Measurements from ENCODE around the gene RPL27. TPM values are rescaled to one million over a fixed set of nuclear protein-coding genes. Genes with fewer than 3 reads are reported as not detected.

RPL27 gene
- total and polyA plus RNA-seq, 2 of the 13 experiments (the other 11 are each of a cell fraction or from before 2014, with no cell fraction given) = 1,585 to 5,840 TPM

- TF ChIP-seq ZNF788 (CRISPR knock-in tag; IDR thresholded peaks at IDR 0.05; ENCODE audit: borderline replicate concordance) (0 out of 2 replicates have a peak, but pooled peaks have one; percentile 25), IRF2 (CRISPR knock-in tag; IDR thresholded peaks at IDR 0.05) (peak; percentile 100), RARG (CRISPR knock-in tag; IDR thresholded peaks at IDR 0.05; ENCODE audit: low read depth) (no peak), HMGA1 (CRISPR knock-in tag; conservative IDR thresholded peaks at IDR 0.05) (no peak), ZNF431 (CRISPR knock-in tag; IDR thresholded peaks at IDR 0.05; ENCODE audit: borderline replicate concordance, low read depth) (no peak), MXD3 (CRISPR knock-in tag; IDR thresholded peaks at IDR 0.05) (peak; percentile 52), RBM39 (IDR thresholded peaks at IDR 0.05; ENCODE audit: low read depth, low read length, poor library complexity, severe bottlenecking) (no peak), PPARG (CRISPR knock-in tag; conservative IDR thresholded peaks at IDR 0.05) (0 out of 2 replicates have a peak, but pooled peaks have one; percentile 26), MTF1 (CRISPR knock-in tag; IDR thresholded peaks at IDR 0.05) (no peak), ZNF547 (CRISPR knock-in tag; IDR thresholded peaks at IDR 0.05) (peak; percentile 67; the same call in 1 of the 2 replicates), ZNF550 (CRISPR knock-in tag; IDR thresholded peaks at IDR 0.05; ENCODE audit: borderline replicate concordance) (no peak), RXRB (CRISPR knock-in tag; IDR thresholded peaks at IDR 0.05; ENCODE audit: borderline replicate concordance) (peak; percentile 48; the same call in 1 of the 2 replicates), KLF11 (CRISPR knock-in tag; IDR thresholded peaks at IDR 0.05) (peak; percentile 31; the same call in 1 of the 2 replicates), ZBTB37 (CRISPR knock-in tag; IDR thresholded peaks at IDR 0.05) (no peak), ZNF160 (CRISPR knock-in tag; IDR thresholded peaks at IDR 0.05) (no peak), SMAD3 (CRISPR knock-in tag; IDR thresholded peaks at IDR 0.05) (peak; percentile 87; the same call in 1 of the 2 replicates), CBX5 (CRISPR knock-in tag; IDR thresholded peaks at IDR 0.05; ENCODE audit: borderline replicate concordance) (peak; percentile 68; the same call in 1 of the 2 replicates), SETDB1 (CRISPR knock-in tag; IDR thresholded peaks at IDR 0.05; ENCODE audit: borderline replicate concordance) (no peak), HOXA5 (CRISPR knock-in tag; IDR thresholded peaks at IDR 0.05) (peak; percentile 90), PATZ1 (CRISPR knock-in tag; IDR thresholded peaks at IDR 0.05) (peak; percentile 65), ZNF841 (CRISPR knock-in tag; IDR thresholded peaks at IDR 0.05; ENCODE audit: borderline replicate concordance) (no peak), NFE2L1 (CRISPR knock-in tag; IDR thresholded peaks at IDR 0.05; ENCODE audit: borderline replicate concordance) (no peak), ATF7-NPFF (CRISPR knock-in tag; IDR thresholded peaks at IDR 0.05; ENCODE audit: low read depth) (no peak), TCF7L2 (IDR thresholded peaks at IDR 0.05; ENCODE audit: low read depth, low read length) (no peak), ZBTB38 (CRISPR knock-in tag; IDR thresholded peaks at IDR 0.05) (peak; percentile 70), SIX1 (CRISPR knock-in tag; IDR thresholded peaks at IDR 0.05; ENCODE audit: borderline replicate concordance) (0 out of 2 replicates have a peak, but pooled peaks have one; percentile 13), ZNF292 (CRISPR knock-in tag; IDR thresholded peaks at IDR 0.05; ENCODE audit: borderline replicate concordance, low read depth) (peak; percentile 34)
These were observed 8.7 kb downstream of the RPL27 start, which contains the start of gene IFI35 (continued) for GRCh38 chr17:43006639-43007551.

All from HepG2 (cell line).